NOMO-1 (cell line): ENCODE measurements around the gene NTPCR.

Experiments
- DNase-seq, 2 experiments: peaks; one replicate each; lab custom pipeline; 2025; ENCODE audit not compliant: unreplicated experiment in 2 of 2; lab: John Stamatoyannopoulos, UW

Gene NTPCR

GRCh38 chr1:232956081-232956480, 5.7 kb downstream of the NTPCR start:
- no peak for DNase-seq

GRCh38 chr1:232958067-232958466, 7.7 kb downstream of the NTPCR start:
- DNase-seq = no peak

DNA sequence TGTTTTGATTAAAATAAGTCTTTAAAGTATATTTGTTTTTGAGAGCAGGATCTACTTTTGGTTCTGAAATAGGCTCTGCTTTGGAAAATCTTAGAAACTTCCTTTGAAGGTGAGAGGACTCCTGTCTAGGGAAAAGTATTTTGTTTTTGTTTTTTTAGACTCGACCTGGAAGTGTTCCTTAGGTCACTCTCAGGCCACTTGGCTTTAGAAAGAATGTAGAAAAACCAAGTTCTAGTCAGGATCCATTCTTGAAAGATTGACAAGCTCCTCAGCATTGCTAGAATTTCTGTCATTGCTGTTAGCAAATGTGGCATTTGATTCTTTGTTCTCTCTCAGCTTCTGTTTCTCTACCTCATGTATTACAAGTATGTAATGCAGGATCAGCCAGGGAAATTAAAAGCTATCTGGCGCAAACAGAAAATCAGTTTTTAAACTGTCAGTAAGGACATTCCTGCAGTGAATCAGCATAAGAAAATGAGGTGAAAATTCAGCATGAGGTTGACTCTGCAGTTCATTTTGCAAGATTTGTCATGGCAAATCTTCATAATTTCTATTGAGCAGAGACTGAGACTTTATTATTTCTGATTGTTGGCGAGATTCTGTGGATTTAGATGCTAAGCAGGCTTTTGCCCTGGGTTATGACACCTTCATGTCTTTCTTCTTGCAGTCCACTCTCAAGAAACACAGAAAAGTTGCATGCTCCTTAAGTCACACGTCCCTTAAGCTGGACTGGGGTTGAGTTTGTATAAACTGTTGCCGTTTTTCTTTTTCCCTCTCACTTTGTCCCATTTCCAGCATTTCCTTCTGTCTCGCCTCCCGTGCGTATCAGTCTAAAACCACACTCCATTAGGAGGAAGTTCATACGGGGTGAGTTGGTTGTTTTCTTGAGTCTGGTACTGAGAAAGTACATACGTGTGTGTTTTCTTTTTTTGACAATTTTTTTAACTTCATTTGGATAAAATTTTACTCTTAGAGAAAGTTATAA, 12.6 kb downstream of the NTPCR start:
- DNase-seq = peak in 1 of 2 experiments; percentile 11

DNA sequence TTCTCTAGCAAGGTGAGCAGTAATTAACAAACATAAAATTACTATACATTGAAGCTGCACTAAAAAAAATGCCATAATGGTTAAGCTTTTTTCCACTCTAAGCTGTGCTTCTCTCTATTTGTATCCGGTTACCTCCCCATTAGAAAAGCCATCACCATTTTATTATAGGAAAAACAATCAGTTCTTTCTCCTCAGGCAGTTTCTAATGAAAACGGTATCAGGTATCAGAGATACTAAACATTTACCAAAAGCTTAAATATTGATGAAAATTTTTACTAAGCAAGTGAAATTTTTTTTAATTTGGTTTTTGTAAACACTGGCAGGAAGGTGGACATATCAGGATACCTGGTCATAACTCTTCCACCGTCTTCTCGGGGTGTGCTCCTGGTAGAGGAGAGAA, 14.2 kb downstream of the NTPCR start:
- no peak for DNase-seq

DNA sequence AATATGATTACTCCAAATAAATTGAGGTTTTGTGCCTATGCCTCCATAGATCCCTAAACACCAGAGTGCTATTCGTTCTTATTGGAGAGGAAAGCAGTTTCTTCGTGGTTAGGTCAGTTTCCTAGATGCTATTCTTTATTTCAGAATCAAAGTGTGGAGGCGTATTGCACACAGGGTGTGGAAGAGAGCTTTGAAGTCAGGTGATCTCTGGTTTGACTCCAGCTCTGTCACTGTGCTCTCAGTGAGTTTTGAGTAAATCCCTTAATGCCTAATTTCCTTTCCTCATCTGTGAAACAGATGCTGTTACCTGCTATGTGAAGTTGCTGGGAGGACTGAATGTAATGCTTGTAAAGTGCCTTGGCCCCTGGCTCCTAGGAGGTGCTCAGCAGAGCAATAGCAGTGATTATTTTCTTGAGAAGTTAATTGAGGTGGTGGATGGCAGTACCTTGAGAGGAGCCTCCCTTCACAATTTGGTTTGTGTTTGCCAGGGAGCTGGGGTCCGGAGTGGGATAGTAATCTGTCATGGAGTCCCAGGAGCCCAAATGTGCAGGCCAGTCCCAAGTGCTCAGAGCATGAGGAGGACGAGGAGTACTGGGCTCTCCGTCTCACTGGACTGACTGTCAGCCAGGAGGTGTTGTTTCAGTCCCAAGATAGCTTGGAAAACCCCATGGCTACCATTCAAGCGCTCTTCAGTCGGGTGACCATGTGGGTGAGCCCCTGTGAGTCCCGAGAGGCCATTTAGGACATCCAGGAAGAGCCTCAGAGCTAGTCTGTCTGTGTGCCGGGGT, 14.9 kb downstream of the NTPCR start:
- no peak for DNase-seq

- DNase-seq = no peak
Measured at GRCh38 chr1:232965912-232966217, 15.5 kb downstream of the NTPCR start.

DNA sequence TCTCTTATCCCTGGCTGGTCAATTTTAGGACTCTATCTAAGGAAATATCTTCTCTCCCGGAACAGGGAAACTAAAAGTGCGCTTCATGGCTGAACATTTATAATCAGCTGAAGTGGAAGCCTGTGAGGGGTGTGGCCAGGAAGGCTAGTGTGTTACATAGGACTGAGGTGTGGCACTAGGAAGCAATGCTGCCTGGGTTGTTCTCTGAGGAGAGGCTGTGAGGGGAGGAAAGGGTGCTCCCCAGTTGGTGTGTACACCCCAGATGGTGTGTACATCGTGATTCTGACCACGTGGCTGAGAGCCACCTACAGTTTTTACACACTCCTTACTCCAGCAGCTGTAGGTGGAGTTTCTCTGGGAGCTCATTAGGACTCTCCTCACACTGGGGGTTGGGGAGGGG, 16.3 kb downstream of the NTPCR start:
- no peak for DNase-seq

DNA sequence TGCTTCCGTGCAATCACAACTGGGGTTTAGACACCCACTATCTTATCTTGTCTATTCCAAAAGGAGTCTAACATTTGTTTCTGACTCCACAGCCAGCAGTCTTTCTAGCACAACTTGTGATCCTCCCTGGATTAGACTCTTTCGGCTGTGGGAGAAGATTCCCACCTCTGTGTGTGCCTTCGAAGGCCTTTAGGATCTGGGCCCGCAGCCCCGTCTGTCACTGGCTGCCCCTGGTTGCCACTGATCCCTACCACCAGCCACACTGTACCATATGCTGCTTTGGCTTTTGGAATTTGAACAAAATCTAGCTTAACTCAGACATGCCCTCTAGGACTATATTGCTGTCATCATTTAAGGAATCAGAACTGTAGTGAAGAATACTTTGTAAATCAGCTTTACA, 18.0 kb downstream of the NTPCR start:
- DNase-seq = no peak

GRCh38 chr1:232968965-232969364, 18.6 kb downstream of the NTPCR start:
- peak in 1 of 2 experiments; percentile 38 for DNase-seq

GRCh38 chr1:232969799-232970198, 19.4 kb downstream of the NTPCR start:
- DNase-seq = no peak

GRCh38 chr1:232970508-232970907, 20.1 kb downstream of the NTPCR start:
- no peak for DNase-seq

DNA sequence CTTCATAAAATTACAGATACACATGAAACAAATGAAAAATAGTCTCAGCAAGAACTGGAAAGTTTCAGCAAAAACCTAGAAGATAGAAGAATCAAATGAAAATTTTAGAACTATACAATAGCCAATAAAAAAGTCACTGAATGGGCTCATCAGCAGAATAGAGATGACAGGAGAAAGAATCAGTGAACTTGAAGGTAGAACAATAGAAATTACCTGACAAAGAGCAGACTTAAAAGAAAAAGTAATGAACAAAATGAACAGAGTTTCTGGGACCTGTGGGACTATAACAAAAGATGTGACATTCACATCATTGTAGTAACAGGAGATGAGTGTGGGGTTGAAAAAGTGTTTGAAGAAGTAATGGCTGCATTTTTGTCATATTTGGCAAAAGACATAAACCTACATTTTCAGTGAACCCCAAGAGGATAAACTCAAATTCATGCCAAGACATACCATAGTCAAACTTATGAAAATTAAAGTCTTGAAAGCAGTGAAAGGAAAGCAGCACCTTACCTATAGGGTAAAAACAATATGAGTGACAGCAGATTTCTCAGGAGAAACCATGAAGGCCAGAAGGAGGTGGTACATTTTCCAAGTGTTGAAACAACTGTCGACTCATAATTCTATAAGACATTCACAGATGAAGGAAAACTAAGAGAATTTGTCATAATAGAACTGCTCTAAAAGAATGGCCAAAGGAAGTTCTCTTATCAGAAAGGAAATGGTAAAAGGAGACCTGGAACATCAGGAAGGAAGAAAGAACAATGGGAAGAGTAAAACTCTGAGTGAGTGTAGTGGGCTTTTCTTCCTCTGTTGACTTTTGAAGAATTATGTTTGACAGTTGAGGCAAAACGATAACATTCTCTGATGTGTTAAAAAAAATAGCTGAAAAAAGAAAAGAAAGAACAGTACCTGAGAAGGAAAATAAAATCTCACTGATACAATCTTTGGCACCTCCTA, 23.5 kb downstream of the NTPCR start:
- no peak for DNase-seq

DNA sequence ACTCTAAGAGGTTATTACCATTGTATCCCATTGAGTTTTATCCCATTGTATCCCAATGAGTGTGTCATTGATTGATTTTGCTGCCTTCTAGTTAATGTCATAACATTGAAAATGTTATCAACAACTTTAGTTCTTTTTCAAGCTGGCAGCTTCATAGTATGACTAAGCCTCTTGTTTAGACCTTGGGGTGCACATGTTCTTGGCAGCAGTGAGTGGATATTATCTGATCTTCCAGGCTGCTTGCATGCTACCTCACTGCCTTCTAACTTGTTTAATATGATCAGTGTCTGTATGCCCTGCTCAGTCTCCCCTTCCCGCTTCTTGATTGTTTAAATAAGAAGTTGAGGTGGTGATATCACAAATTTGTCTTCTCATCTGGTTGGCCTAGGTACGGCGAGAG, 24.6 kb downstream of the NTPCR start:
- DNase-seq = no peak

- no peak for DNase-seq
Measured at GRCh38 chr1:232978091-232978634, 27.8 kb downstream of the NTPCR start.

GRCh38 chr1:232978815-232979214, 28.4 kb downstream of the NTPCR start:
- no peak for DNase-seq

- DNase-seq = no peak
Measured at GRCh38 chr1:232979558-232979957, 29.1 kb downstream of the NTPCR start.

GRCh38 chr1:232980355-232980978, 30.1 kb downstream of the NTPCR start:
- DNase-seq = no peak

DNA sequence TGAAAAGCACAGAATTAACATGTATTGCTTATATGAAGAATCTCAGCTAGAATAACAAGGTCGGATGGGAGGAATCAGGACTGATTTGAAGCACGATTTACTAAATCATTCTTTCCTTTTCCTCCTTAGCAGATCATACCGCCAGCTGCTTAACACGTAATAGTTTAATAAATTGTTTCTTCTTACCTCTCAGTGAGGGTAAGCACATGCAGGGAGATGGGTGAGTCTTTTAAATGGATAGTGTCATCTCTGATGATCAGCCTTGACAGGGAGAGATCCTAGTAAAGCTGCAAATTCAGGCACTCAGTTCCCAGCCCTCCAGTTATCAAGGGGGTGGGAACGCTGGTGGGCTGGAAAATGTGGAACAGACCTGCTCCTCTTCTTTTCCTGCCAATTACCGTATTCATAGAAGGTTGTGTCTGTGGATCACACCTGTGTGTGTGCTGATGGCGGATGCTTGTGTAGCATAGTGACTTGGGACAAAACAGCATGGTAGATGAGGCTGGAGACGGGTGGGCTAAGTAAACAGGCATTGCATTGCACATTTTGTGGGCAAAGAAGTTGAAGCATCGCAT, 30.7 kb downstream of the NTPCR start:
- DNase-seq = no peak

GRCh38 chr1:232982238-232982944, 32.0 kb downstream of the NTPCR start:
- DNase-seq = no peak
